Peyer's patch (tissue), 4 donors: Measurements from ENCODE around the gene B3GNT7.
"Not testable (repeated sequence)": the region's sequence is repeated elsewhere in the genome, so short reads cannot be mapped to it uniquely, and the experiment has no call there.

ENCODE experiments used
- CTCF ChIP-seq, 6 experiments: fragments of 450-650 bp in 4 of 6; fragments of 200-600 bp in 2 of 6; sonication (generic) in 1 of 6; IDR thresholded peaks; one replicate each; pipeline ENCODE4 v1.5.1; 2017 to 2019; ENCODE audit warnings: antibody characterized with exemption in 6 of 6, mild to moderate bottlenecking in 3 of 6, moderate library complexity in 1 of 6
- POLR2A ChIP-seq, 2 donors: fragments of 450-650 bp; IDR thresholded peaks; one replicate each; pipeline ENCODE4 v1.5.1; 2017; ENCODE audit warnings: antibody characterized with exemption in 2 of 2, mild to moderate bottlenecking in 2 of 2, moderate library complexity in 2 of 2

DNA sequence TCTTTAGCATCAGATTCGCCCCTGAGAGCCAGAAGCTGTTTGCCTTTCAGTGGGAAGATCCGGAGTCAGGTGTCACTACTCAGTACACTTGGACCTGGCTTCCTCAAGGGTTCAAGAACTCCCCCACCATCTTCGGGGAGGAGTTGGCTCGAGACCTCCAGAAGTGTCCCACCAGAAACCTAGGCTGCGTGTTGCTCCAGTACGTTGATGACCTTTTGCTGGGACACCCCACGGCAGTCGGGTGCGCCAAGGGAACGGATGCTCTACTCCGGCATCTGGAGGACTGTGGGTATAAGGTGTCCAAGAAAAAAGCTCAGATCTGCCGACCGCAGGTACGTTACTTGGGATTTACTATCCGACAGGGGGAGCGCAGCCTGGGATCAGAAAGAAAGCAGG lies 8.7 kb downstream of the B3GNT7 start:
- not testable (repeated sequence) for TF ChIP-seq CTCF, POLR2A (IDR thresholded peaks at IDR 0.05)
